ENCODE data around the gene CCDC28B.
A peak's percentile ranks its signal among the peaks of the same experiment; 100 is the strongest.

The CCDC28B gene

GRCh38 chr1:32195531-32195930 is 4.9 kb upstream of the CCDC28B start:
- no peak for DNase-seq

- DNase-seq: no peak
Observed at GRCh38 chr1:32195972-32196823, 4.2 kb upstream of the CCDC28B start.

GRCh38 chr1:32197074-32197473 is 3.3 kb upstream of the CCDC28B start:
- no peak for DNase-seq

- DNase-seq: no peak
Observed at GRCh38 chr1:32197837-32198236, 2.6 kb upstream of the CCDC28B start.

- DNase-seq: no peak
Observed at GRCh38 chr1:32198237-32199042, 2.0 kb upstream of the CCDC28B start.

GRCh38 chr1:32199043-32199716 is 1.2 kb upstream of the CCDC28B start:
- no peak for DNase-seq

GRCh38 chr1:32199717-32200072 is 700 bp upstream of the CCDC28B start:
- no peak for DNase-seq

- DNase-seq: peak; percentile 77
Observed at GRCh38 chr1:32201011-32201855, 838 bp downstream of the CCDC28B start.

GRCh38 chr1:32204943-32205361 is 4.6 kb downstream of the CCDC28B start:
- no peak for DNase-seq

GRCh38 chr1:32205401-32206370 is 5.3 kb downstream of the CCDC28B start, which contains the start of gene IQCC:
Gene IQCC (plus strand): TSS chr1:32205671. CDS start chr1:32205682, 11 bp downstream.
- peak; percentile 82 for DNase-seq

- DNase-seq: no peak
Observed at GRCh38 chr1:32208469-32208868, 8.1 kb downstream of the CCDC28B start.

GRCh38 chr1:32208891-32209328 is 8.5 kb downstream of the CCDC28B start, which contains the start of gene DCDC2B:
Gene DCDC2B (plus strand): TSS chr1:32209089. CDS start chr1:32209094, 5 bp downstream.
- DNase-seq: peak; percentile 28

- DNase-seq: peak; percentile 56
Observed at GRCh38 chr1:32215629-32216480, 15.5 kb downstream of the CCDC28B start.

- DNase-seq: no peak
Observed at GRCh38 chr1:32216566-32216965, 16.2 kb downstream of the CCDC28B start.

GRCh38 chr1:32219022-32219421 is 18.6 kb downstream of the CCDC28B start:
- no peak for DNase-seq

GRCh38 chr1:32220746-32221580 is 20.6 kb downstream of the CCDC28B start:
- DNase-seq: no peak

- DNase-seq: no peak
Observed at GRCh38 chr1:32221581-32221979, 21.2 kb downstream of the CCDC28B start.

- peak; percentile 92 for DNase-seq
Observed at GRCh38 chr1:32221980-32222755, 21.8 kb downstream of the CCDC28B start, which contains the start of the genes EIF3I and TMEM234. Gene EIF3I (plus strand): TSS chr1:32222407. CDS start chr1:32222442, 35 bp downstream. Gene TMEM234 (minus strand): TSS chr1:32222353. CDS start chr1:32222322, 31 bp downstream.

Measured in CD4-positive, alpha-beta T cell treated with Interleukin-4 for 4 hours (primary cell).